Measurements from ENCODE around the gene PHACTR4. TPM values are rescaled to one million over a fixed set of nuclear protein-coding genes. Genes with fewer than 3 reads are reported as not detected.
"Not testable (repeated sequence)": the region's sequence is repeated elsewhere in the genome, so short reads cannot be mapped to it uniquely, and the experiment has no call there.

PHACTR4 gene
- total and polyA plus RNA-seq, 5 donors from 2014 or later, result 4.9 to 29.4 (median 5.1) TPM

DNA sequence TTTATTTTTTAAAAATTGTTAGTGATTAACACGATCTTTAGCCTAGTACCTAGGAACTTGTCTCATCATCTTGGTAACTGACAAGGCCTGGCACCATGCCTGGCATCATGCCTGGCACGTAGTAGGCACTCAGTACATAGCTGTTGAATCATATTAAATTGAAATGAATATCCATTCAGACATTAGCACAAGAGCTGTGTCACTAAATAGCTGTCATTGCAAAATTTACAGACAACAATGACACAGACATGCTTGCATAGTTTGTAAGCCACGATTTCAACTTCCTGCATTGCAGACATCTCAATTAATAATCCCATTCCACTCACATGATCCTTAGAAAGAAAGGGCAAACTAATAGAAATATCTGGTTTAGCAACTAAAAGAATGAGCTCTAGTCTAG lies 15.4 kb upstream of the PHACTR4 start:
- Histone ChIP-seq H3K9me3 (ENCODE audit: control insufficient read depth in 2 of 2, low read length in 2 of 2) (no peaks in the 10 kb centered on the region), H3K4me3 (ENCODE audit: low read depth, low read length) (no peak overlapping the region), H3K27me3 (ENCODE audit: control insufficient read depth, insufficient read depth, low read length) (no peaks in the 10 kb centered on the region), H3K4me1 (ENCODE audit: control insufficient read depth, insufficient read depth, low read length, poor library complexity, severe bottlenecking) (no peaks in the 10 kb centered on the region), H3K36me3 (ENCODE audit: control insufficient read depth, insufficient read depth, low read length) (no peaks in the 10 kb centered on the region), H3K27ac (ENCODE audit: insufficient read depth, low read length, poor library complexity, severe bottlenecking) (no peak overlapping the region)
- Mint-ChIP-seq H3K36me3 (no peaks in the 10 kb centered on the region), H3K27me3 (no peaks in the 10 kb centered on the region), H3K4me1 (peaks cover 0 to 5% (median 0%) of the 10 kb centered on the region in 4 donors), H3K4me3 (no peak overlapping the region), H3K27ac (peak overlapping the region in 1 of 3 donors; percentile 39), H3K9me3 (no peaks in the 10 kb centered on the region)
- DNase-seq (no peak), ATAC-seq (ENCODE audit: low read depth in 2 of 2) (no peak)

DNA sequence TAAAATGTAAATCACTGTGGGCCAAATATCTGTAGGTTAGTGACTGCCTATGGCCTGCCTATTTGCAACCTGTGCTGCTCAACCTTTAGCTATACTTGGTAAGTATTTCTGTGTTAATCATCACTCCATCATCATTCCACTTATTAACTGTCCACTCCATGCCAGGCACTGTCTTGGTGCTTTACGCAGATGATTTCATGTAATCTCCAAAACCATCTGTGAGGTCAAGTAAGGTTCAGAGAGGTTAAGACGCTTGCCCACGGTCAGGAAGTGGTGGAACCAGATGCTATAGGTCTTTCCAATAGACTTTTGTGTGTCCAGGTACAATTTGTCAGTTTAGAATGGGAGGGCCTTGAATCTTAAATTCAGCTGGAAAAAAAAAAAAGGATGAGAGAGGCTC lies 10.8 kb upstream of the PHACTR4 start:
- Mint-ChIP-seq H3K27ac (no peak overlapping the region), H3K9me3 (no peaks in the 10 kb centered on the region), H3K36me3 (no peaks in the 10 kb centered on the region), H3K4me1 (peaks cover 2 to 5% (median 5%) of the 10 kb centered on the region in 4 donors), H3K27me3 (no peaks in the 10 kb centered on the region), H3K4me3 (no peak overlapping the region)
- DNase-seq, result no peak
- Histone ChIP-seq H3K4me1 (ENCODE audit: control insufficient read depth, insufficient read depth, low read length, poor library complexity, severe bottlenecking) (no peaks in the 10 kb centered on the region), H3K36me3 (ENCODE audit: control insufficient read depth, insufficient read depth, low read length) (no peaks in the 10 kb centered on the region), H3K27me3 (ENCODE audit: control insufficient read depth, insufficient read depth, low read length) (no peaks in the 10 kb centered on the region), H3K9me3 (ENCODE audit: control insufficient read depth in 2 of 2, low read length in 2 of 2) (no peaks in the 10 kb centered on the region), H3K4me3 (ENCODE audit: low read depth, low read length) (no peak overlapping the region), H3K27ac (ENCODE audit: insufficient read depth, low read length, poor library complexity, severe bottlenecking) (no peak overlapping the region)
- no peak for ATAC-seq (ENCODE audit: low read depth in 2 of 2)

DNA sequence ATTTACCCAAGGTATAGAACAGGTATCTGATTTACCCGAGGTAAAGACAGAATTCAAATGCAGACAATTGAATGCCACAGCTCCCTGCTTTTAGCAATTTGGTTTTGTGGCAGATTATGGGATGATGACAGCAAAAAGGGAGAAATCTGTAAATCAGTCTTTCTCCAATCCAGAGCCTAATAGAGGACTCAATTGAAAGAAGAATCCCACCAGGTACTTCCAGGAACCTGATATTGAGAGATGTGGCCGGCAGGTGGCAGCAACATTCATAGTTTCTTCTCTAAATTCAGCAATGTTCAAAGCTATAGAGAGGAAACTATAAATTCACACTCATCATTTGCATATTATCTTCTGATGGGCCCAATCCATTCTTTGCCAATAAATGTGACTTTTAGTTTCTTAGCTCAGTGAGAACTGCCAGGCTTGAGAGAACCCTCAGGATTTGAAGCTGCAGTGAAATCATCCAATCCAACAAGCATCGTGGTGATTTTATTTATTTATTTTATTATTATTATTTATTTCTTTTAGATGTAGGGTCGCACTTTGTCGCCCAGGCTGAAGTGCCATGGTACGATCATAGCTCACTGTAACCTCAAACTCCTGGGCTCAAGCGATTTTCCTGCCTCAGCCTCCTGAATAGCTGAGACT lies 9.8 kb upstream of the PHACTR4 start:
- no peaks in the 10 kb centered on the region for H3K36me3 Mint-ChIP-seq
- H3K27ac Mint-ChIP-seq, result no peak overlapping the region
- H3K27me3 ChIP-seq (ENCODE audit: control insufficient read depth, insufficient read depth, low read length), result no peaks in the 10 kb centered on the region
- no peaks in the 10 kb centered on the region for H3K27me3 Mint-ChIP-seq
- H3K9me3 Mint-ChIP-seq, result no peaks in the 10 kb centered on the region
- no peaks in the 10 kb centered on the region for H3K4me1 ChIP-seq (ENCODE audit: control insufficient read depth, insufficient read depth, low read length, poor library complexity, severe bottlenecking)
- DNase-seq (peak; percentile 55 to 83 (median 67)), ATAC-seq (ENCODE audit: low read depth in 2 of 2) (peak; percentile 47 to 75)
- H3K4me3 Mint-ChIP-seq, result no peak overlapping the region
- H3K4me1 Mint-ChIP-seq, result peaks cover 2 to 5% (median 5%) of the 10 kb centered on the region in 4 donors
- no peaks in the 10 kb centered on the region for H3K36me3 ChIP-seq (ENCODE audit: control insufficient read depth, insufficient read depth, low read length)
- H3K27ac ChIP-seq (ENCODE audit: insufficient read depth, low read length, poor library complexity, severe bottlenecking), result no peak overlapping the region
- H3K9me3 ChIP-seq (ENCODE audit: control insufficient read depth in 2 of 2, low read length in 2 of 2), result no peaks in the 10 kb centered on the region
- no peak overlapping the region for H3K4me3 ChIP-seq (ENCODE audit: low read depth, low read length)

DNA sequence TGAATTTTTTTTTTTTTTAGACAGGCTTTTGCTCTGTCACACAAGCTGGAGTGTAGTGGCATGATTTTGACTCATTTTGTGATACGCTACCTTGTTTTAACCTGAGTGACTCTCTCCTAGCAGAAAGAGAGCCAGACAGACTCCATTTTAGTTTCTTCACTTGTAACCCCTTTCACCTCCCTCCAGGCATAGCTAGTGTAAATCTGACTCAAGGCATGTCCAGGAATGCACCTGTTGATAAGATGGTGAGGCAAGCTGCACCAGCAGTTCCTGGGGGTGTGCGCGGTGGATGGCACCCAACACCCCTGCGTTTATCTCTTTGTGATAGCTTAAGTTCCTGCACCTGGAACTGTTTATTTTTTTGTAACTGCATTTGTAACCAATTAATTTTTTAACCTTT lies 4.7 kb upstream of the PHACTR4 start:
- no peak overlapping the region for H3K4me3 Mint-ChIP-seq
- H3K36me3 ChIP-seq (ENCODE audit: control insufficient read depth, insufficient read depth, low read length), result no peaks in the 10 kb centered on the region
- no peak overlapping the region for H3K27ac Mint-ChIP-seq
- H3K36me3 Mint-ChIP-seq, result no peaks in the 10 kb centered on the region
- no peak for ATAC-seq (ENCODE audit: low read depth in 2 of 2)
- DNase-seq, result no peak
- H3K9me3 Mint-ChIP-seq, result no peaks in the 10 kb centered on the region
- no peak overlapping the region for H3K4me3 ChIP-seq (ENCODE audit: low read depth, low read length)
- no peaks in the 10 kb centered on the region for H3K27me3 ChIP-seq (ENCODE audit: control insufficient read depth, insufficient read depth, low read length)
- H3K4me1 Mint-ChIP-seq, result peaks cover under 1 to 8% (median 5%) of the 10 kb centered on the region in 4 donors
- no peaks in the 10 kb centered on the region for H3K9me3 ChIP-seq (ENCODE audit: control insufficient read depth in 2 of 2, low read length in 2 of 2)
- H3K4me1 ChIP-seq (ENCODE audit: control insufficient read depth, insufficient read depth, low read length, poor library complexity, severe bottlenecking), result no peaks in the 10 kb centered on the region
- no peak overlapping the region for H3K27ac ChIP-seq (ENCODE audit: insufficient read depth, low read length, poor library complexity, severe bottlenecking)
- H3K27me3 Mint-ChIP-seq, result peaks cover 18% of the 10 kb centered on the region

DNA sequence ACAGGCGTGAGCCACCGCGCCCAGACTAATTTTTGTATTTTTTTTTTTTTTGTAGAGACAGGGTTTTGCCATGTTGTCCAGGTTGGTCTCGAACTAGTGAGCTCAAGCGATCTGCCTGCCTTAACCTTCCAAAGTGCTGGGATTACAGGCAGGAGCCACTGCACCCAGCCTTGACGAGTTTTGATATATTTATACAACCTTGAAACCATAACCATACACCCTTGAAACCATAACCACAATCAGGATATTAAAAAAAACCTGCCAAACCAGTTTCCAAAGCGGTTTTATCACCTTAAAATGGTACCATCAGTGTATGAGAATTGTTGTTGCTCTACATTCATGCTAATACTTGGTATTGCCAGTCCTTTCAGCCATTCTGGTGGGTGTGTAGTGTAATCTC lies 3.7 kb upstream of the PHACTR4 start:
- no peak for ATAC-seq (ENCODE audit: low read depth in 2 of 2)
- Histone ChIP-seq H3K4me1 (ENCODE audit: control insufficient read depth, insufficient read depth, low read length, poor library complexity, severe bottlenecking) (peaks cover 7% of the 10 kb centered on the region), H3K4me3 (ENCODE audit: low read depth, low read length) (no peak overlapping the region), H3K9me3 (ENCODE audit: control insufficient read depth in 2 of 2, low read length in 2 of 2) (no peaks in the 10 kb centered on the region), H3K27ac (ENCODE audit: insufficient read depth, low read length, poor library complexity, severe bottlenecking) (no peak overlapping the region), H3K36me3 (ENCODE audit: control insufficient read depth, insufficient read depth, low read length) (no peaks in the 10 kb centered on the region), H3K27me3 (ENCODE audit: control insufficient read depth, insufficient read depth, low read length) (no peaks in the 10 kb centered on the region)
- Mint-ChIP-seq H3K9me3 (no peaks in the 10 kb centered on the region), H3K36me3 (no peaks in the 10 kb centered on the region), H3K27me3 (peaks cover 18% of the 10 kb centered on the region), H3K27ac (no peak overlapping the region), H3K4me3 (peak overlapping the region in 1 of 4 donors; percentile 7), H3K4me1 (peaks cover 7 to 17% (median 12%) of the 10 kb centered on the region in 4 donors)
- no peak for DNase-seq

DNA sequence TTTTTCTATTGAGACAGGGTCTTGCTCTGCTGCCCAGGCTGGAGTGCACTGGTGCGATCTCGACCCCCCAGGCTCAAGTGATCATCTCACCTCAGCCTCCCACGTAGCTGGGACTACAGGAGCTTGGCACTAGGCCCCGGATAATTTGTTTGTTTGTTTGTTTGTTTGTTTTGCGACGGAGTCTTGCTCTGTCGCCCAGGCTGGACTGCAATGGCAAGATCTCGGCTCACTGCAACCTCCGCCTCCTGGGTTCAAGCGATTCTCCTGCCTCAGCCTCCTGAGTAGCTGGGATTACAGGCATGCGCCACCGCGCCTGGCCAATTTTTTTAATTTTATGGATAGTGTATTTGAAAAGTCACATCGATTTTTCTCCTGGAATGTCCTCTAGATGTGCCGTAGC lies 932 bp upstream of the PHACTR4 start:
- H3K27me3 ChIP-seq (ENCODE audit: control insufficient read depth, insufficient read depth, low read length); DNase-seq; ATAC-seq (ENCODE audit: low read depth in 2 of 2); H3K36me3 ChIP-seq (ENCODE audit: control insufficient read depth, insufficient read depth, low read length); H3K36me3 Mint-ChIP-seq; H3K9me3 ChIP-seq (ENCODE audit: control insufficient read depth in 2 of 2, low read length in 2 of 2); H3K9me3 Mint-ChIP-seq; H3K27ac ChIP-seq (ENCODE audit: insufficient read depth, low read length, poor library complexity, severe bottlenecking): not testable (repeated sequence)
- Mint-ChIP-seq H3K27me3 (peaks cover 18% of the 10 kb centered on the region), H3K4me1 (peaks cover 8 to 30% (median 17%) of the 10 kb centered on the region in 4 donors), H3K4me3 (peak overlapping the region; percentile 95 to 96 (median 96)), H3K27ac (peak overlapping the region; percentile 91 to 98 (median 96))
- Histone ChIP-seq H3K4me1 (ENCODE audit: control insufficient read depth, insufficient read depth, low read length, poor library complexity, severe bottlenecking) (peaks cover 14% of the 10 kb centered on the region), H3K4me3 (ENCODE audit: low read depth, low read length) (peak overlapping the region; percentile 84)

DNA sequence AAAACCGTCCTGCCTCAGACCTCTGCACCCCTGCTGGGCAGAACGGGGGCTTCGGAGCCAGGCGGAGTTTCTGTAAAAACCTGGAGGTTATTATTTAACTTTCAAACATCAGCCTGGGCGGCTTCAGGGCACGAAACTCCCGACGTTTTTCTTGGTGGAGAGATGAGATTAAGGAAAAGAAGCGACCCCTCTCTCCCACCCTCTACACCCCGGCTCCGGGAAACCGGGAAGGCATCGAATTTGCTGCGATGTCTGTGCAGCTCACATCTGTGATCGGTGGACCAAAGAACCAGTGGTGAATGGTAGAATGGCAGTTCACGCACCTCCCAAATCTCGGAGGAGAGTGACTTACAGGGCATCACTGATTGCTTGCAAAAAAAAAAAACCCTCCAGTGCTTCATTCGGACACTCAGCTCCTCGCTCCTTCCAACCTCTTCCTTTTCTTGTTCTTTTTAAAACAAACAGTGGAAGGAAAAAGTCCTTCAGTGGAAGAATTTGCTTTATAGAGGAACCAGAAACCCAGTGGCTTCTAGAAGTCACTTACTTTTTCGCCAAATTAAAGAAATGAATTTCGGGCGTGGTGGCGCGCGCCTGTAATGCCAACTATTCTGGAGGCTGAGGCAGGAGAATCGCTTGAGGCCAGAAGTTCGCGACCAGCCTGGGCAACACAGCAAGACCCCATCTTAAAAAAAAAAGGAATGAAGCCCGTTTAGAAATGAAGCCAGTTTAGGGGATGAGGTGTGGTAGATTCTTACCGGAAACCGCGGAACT lies 884 bp downstream of the PHACTR4 start:
- Mint-ChIP-seq H3K4me3 (peak overlapping the region; percentile 96), H3K9me3 (no peaks in the 10 kb centered on the region), H3K36me3 (peaks cover 3% of the 10 kb centered on the region), H3K27me3 (peaks cover 12% of the 10 kb centered on the region), H3K27ac (peak overlapping the region; percentile 83 to 91 (median 91)), H3K4me1 (peaks cover 15 to 45% (median 29%) of the 10 kb centered on the region in 4 donors)
- ATAC-seq (ENCODE audit: low read depth in 2 of 2), result peak in 1 of 2 donors; percentile 22
- peaks cover 14% of the 10 kb centered on the region for H3K4me1 ChIP-seq (ENCODE audit: control insufficient read depth, insufficient read depth, low read length, poor library complexity, severe bottlenecking)
- H3K9me3 ChIP-seq (ENCODE audit: control insufficient read depth in 2 of 2, low read length in 2 of 2), result no peaks in the 10 kb centered on the region
- peak overlapping the region; percentile 74 for H3K27ac ChIP-seq (ENCODE audit: insufficient read depth, low read length, poor library complexity, severe bottlenecking)
- DNase-seq, result peak in 2 of 3 donors; percentile 10 to 54
- peak overlapping the region; percentile 84 for H3K4me3 ChIP-seq (ENCODE audit: low read depth, low read length)
- no peaks in the 10 kb centered on the region for H3K36me3 ChIP-seq (ENCODE audit: control insufficient read depth, insufficient read depth, low read length)
- H3K27me3 ChIP-seq (ENCODE audit: control insufficient read depth, insufficient read depth, low read length), result no peaks in the 10 kb centered on the region

Measured in CD4-positive, CD25-positive, alpha-beta regulatory T cell (primary cell).